ENCODE data around the gene AUTS2.

The AUTS2 gene

DNA sequence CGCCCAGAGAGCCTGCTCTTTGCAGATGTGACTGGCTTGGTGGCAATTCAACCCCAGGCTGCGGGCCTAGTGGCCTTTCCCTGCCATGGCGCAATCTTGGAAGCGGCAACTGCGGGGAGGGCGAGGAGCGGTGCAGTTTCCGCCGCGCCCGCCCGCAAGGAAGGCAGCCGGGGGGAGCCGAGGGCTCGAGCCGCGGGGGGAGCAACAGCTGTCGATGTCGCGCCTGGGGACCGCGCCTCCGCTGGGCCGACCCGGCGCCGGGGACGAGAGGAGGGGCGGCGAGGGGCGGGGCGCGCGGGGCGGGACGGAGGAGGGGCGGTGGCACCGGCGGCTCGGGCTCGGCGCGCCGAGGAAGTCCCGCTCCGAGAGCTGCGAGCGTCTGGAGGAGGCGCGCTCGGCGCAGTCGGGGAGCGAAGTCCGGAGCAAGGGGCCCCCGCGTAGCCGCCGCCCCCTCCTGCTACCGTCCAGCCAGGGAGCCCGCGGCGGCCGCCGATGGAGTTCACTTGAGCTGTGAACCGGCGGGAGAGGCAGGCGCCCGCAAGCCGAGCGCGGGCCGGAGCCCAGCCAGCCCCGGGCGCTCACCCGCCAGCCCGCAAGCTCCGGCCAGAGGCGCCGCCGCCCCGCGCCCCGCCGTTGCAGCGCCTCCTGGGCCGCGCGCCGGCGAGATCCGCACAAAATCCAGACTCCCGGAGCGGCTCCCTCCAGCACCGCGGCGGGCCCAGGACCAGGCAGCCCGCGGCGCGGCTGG, 1095.6 kb downstream of the AUTS2 start:
- peak overlapping the region; percentile 71 for H3K4me3 ChIP-seq (ENCODE audit: low read depth, low read length)
- ChIA-PET POLR2A (interaction anchor here (1.2 kb wide), 2 partner anchors 14 to 99 kb away, joined by 3 read pairs; no protein-coding TSS in a partner anchor), CTCF (interaction anchor here (0.7 to 1.8 kb wide), 3 partner anchors 8 to 334 kb away, joined by 3 to 5 read pairs (median 3); no protein-coding TSS in a partner anchor)
- DNase-seq (ENCODE audit: low read depth, low spot score): no peak
- TF ChIP-seq, protein P1, sequence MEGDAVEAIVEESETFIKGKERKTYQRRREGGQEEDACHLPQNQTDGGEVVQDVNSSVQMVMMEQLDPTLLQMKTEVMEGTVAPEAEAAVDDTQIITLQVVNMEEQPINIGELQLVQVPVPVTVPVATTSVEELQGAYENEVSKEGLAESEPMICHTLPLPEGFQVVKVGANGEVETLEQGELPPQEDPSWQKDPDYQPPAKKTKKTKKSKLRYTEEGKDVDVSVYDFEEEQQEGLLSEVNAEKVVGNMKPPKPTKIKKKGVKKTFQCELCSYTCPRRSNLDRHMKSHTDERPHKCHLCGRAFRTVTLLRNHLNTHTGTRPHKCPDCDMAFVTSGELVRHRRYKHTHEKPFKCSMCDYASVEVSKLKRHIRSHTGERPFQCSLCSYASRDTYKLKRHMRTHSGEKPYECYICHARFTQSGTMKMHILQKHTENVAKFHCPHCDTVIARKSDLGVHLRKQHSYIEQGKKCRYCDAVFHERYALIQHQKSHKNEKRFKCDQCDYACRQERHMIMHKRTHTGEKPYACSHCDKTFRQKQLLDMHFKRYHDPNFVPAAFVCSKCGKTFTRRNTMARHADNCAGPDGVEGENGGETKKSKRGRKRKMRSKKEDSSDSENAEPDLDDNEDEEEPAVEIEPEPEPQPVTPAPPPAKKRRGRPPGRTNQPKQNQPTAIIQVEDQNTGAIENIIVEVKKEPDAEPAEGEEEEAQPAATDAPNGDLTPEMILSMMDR (IDR thresholded peaks at IDR 0.05; ENCODE audit: insufficient read depth, low read length, missing control alignments): no peak

DNA sequence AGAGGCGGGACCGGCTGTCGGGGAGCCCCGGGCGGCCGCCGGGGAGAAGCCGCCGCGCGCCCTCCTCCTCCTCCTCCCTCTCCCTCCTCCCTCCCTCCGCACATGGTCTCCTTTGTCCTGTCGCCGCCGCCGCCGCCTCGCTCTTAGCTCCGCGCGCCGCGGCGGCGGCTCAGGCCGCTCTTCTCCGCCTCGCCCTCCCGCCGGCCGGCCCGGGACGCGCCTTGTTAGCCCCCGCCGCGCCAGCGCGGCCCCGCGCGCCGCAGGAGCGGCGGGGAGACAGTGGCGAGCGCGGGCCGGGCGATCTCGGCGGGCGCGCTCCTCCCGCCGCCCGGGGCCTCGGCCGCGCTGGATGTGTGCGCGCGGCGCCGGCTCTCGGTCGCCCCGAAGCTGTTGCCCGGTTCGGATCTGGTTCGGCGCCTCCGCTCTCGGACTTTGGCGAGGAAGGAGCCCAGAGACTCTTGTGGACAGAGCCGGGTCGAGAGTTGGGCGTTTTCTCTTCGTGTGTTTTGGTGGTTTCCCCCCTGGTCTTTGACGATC, 1096.2 kb downstream of the AUTS2 start:
- POLR2A ChIA-PET: interaction anchor here (1.2 kb wide), 1 partner anchor 15 kb away, joined by 3 read pairs; no protein-coding TSS in a partner anchor
- DNase-seq (ENCODE audit: low read depth, low spot score): no peak
- CTCF ChIA-PET: interaction anchor here (0.7 to 1.8 kb wide), 3 partner anchors 9 to 334 kb away, joined by 3 to 5 read pairs (median 3); no protein-coding TSS in a partner anchor
- H3K4me3 ChIP-seq (ENCODE audit: low read depth, low read length): peak overlapping the region; percentile 71
- TF ChIP-seq, protein P1 (IDR thresholded peaks at IDR 0.05; ENCODE audit: insufficient read depth, low read length, missing control alignments): no peak

DNA sequence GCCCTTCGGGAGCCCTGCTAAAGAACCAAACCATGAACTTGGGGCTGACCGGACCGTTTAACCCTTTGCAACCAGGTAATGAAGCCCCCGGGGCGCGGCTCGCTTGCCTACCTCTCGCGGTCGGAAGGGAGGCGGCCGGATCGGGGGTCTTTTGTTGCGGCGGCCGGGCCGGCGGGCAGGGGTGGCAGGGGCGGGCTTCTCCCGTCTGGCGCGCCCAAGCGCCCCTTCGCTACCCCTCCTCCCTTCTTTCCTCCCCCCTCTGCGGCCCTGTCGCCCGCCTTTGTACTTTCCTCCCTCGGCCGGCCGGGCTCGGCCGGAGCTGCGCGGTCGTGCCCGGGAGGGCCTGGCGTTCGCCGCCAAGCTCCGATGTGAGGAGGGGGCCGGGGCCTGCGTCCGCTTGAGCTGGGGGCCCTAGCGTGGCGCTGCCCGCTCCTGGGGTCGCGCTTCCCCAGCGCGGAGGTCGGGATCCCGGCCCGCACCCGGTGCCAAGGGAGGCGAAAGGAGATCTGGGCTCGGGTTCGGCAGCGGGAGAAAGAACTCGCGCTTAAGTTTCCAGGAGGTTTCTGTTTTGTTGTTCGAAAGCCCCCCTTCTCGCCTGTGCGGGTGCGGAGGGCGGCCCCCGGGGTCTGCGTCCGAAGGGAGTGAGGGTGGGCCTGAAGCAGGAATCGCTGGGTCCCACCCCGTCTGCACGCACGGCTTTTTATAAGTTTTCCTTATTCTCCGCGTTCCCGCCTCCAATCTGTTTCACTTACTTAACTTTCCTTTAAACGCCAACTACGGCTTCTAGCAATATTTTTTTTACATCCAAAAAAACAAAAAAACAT, 1096.9 kb downstream of the AUTS2 start:
- no peak for DNase-seq (ENCODE audit: low read depth, low spot score)
- ChIA-PET POLR2A (interaction anchor here (0.8 kb wide), 1 partner anchor 23 kb away, joined by 3 read pairs; no protein-coding TSS in a partner anchor), CTCF (interaction anchor here (0.7 to 6.5 kb wide), 8 partner anchors 9 to 652 kb away, joined by 3 to 95 read pairs (median 4); no protein-coding TSS in a partner anchor)
- TF ChIP-seq, protein P1 (IDR thresholded peaks at IDR 0.05; ENCODE audit: insufficient read depth, low read length, missing control alignments): no peak
- H3K4me3 ChIP-seq (ENCODE audit: low read depth, low read length): peak overlapping the region; percentile 71

DNA sequence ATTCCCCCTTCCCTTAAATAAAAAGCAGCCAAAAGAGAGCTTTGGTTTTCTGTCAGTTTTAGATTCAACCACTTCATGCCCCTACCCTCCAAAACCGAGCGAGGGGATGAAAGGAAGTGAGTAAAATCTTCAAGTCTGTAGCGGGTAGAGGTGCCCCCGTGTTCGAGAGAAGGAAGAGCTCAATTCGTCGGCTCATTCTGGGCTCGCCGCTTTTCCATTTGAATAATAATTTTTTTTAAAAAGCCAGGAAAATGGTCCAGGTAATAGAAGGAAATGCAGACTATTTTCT, 1097.5 kb downstream of the AUTS2 start:
- ChIA-PET CTCF (interaction anchor here (0.7 to 6.5 kb wide), 9 partner anchors 10 to 652 kb away, joined by 3 to 95 read pairs (median 3); no protein-coding TSS in a partner anchor), POLR2A (interaction anchor here (0.8 to 1.0 kb wide), 2 partner anchors 15 to 23 kb away, joined by 3 read pairs; no protein-coding TSS in a partner anchor)
- TF ChIP-seq, protein P1 (IDR thresholded peaks at IDR 0.05; ENCODE audit: insufficient read depth, low read length, missing control alignments): no peak
- no peak for DNase-seq (ENCODE audit: low read depth, low spot score)
- peak overlapping the region; percentile 71 for H3K4me3 ChIP-seq (ENCODE audit: low read depth, low read length)

DNA sequence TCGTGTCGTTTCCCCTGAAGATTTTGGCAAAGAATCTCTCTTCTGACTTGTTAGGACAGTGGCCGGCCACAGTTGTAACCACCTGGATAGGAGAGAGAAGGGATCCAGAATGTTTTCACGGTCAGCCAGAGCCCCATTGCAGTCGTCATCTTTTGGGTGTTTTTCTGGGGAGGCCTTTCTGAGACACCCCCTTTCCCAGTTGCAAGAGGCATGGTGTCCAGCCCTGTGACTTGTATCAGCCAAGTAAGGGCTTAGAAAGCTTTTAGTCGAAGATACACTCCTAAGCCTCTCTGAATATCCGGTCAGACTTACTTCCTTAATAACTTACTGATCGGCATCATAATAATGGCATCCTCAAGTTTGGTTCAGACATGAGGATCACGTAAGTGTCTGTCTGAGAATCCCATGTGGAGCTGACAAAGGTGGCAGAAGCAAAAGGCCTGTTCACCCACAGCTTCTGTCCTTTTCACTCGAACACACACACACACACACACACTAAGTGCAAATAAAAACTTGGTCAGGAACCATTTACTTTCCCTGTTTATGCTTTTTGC, 1098.0 kb downstream of the AUTS2 start:
- TF ChIP-seq, protein P1 (IDR thresholded peaks at IDR 0.05; ENCODE audit: insufficient read depth, low read length, missing control alignments): no peak
- peak overlapping the region; percentile 71 for H3K4me3 ChIP-seq (ENCODE audit: low read depth, low read length)
- ChIA-PET POLR2A (interaction anchor here (0.8 to 1.0 kb wide), 2 partner anchors 14 to 22 kb away, joined by 3 read pairs; no protein-coding TSS in a partner anchor), CTCF (interaction anchor here (0.7 to 6.5 kb wide), 11 partner anchors 11 to 653 kb away, joined by 3 to 95 read pairs (median 3); no protein-coding TSS in a partner anchor)
- no peak for DNase-seq (ENCODE audit: low read depth, low spot score)
